Measurements from ENCODE around the gene ABI1.
"Not testable (repeated sequence)": the region's sequence is repeated elsewhere in the genome, so short reads cannot be mapped to it uniquely, and the experiment has no call there.

DNA sequence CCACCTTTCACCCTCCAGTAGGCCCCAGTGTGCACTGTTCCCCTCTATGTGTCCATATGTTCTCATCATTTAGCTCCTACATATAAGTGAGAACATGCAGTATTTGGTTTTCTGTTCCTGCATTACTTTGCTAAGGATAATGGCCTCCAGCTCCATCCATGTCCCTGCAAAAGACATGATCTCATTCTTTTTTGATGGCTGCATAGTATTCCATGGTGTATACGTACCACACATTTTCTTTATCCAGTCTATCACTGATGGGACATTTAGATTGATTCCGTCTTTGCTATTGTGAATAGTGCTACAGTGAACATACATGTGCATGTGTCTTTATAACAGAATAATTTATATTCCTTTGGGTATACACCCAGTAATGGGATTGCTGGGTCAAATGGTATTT is 71.0 kb downstream of the ABI1 start:
- TF ChIP-seq, protein P1, sequence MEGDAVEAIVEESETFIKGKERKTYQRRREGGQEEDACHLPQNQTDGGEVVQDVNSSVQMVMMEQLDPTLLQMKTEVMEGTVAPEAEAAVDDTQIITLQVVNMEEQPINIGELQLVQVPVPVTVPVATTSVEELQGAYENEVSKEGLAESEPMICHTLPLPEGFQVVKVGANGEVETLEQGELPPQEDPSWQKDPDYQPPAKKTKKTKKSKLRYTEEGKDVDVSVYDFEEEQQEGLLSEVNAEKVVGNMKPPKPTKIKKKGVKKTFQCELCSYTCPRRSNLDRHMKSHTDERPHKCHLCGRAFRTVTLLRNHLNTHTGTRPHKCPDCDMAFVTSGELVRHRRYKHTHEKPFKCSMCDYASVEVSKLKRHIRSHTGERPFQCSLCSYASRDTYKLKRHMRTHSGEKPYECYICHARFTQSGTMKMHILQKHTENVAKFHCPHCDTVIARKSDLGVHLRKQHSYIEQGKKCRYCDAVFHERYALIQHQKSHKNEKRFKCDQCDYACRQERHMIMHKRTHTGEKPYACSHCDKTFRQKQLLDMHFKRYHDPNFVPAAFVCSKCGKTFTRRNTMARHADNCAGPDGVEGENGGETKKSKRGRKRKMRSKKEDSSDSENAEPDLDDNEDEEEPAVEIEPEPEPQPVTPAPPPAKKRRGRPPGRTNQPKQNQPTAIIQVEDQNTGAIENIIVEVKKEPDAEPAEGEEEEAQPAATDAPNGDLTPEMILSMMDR (IDR thresholded peaks at IDR 0.05), result not testable (repeated sequence)
- TF ChIP-seq ZBTB21 (CRISPR knock-in tag; IDR thresholded peaks at IDR 0.05; ENCODE audit: borderline replicate concordance); ZNF232 (CRISPR knock-in tag; IDR thresholded peaks at IDR 0.05); SP1 (CRISPR knock-in tag; conservative IDR thresholded peaks at IDR 0.05): not testable (repeated sequence)
- TF ChIP-seq, protein P2, sequence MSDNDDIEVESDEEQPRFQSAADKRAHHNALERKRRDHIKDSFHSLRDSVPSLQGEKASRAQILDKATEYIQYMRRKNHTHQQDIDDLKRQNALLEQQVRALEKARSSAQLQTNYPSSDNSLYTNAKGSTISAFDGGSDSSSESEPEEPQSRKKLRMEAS (CRISPR knock-in tag; IDR thresholded peaks at IDR 0.05), result not testable (repeated sequence)
